Heart left ventricle (tissue), 13 donors: Measurements from ENCODE around the gene BOK.

Source experiments
- CTCF ChIP-seq, 12 donors: fragments of 200-600 bp; sonication (generic) in 4 of 12; IDR thresholded peaks; one replicate each; pipeline versions ENCODE4 v1.5.0 to v1.8.0; 2018 to 2022; ENCODE audit warnings: antibody characterized with exemption in 12 of 12, mild to moderate bottlenecking in 5 of 12
- POLR2A ChIP-seq, 2 donors: fragments of 450-650 bp; IDR thresholded peaks; one replicate each; pipeline ENCODE4 v1.6.1; 2017; ENCODE audit warnings: antibody characterized with exemption in 2 of 2, mild to moderate bottlenecking in 2 of 2, moderate library complexity in 2 of 2
- donor health status: ischemic (EF 13 %, LVEDD 7.1; RV severe dilation, severe dysfunction).
- donor health status: DM: no; HTN: yes; CAD: no.
- donor health status: DM: no; HTN: no; CAD: no.
- donor health status: ischemic (EF 25% LVEDD 6.9; RV normal size, moderate dysfunction).
- donor health status: ischemic (EF 25% LVEDD 5.7; RV mildly dilated, moderate dysfunction).
- donor health status: ischemic (EF 35%, LVEDD 5.7; RV mildly dilated, moderate dysfunction).
- donor health status: nonischemic (EF 11% LVEDD 7.7; RV severe dilation, severe dysfunction).
- donor health status: DM: yes; HTN: yes; CAD: no.
- donor health status: PGD.
- donor health status: ischemic (EF 29% LVEDD 5.4; RV normal size, mild dysfunction).
- donor health status: nonischemic (EF 23%, LVEDD 6.1; RV moderate dilation, normal function).

- TF ChIP-seq CTCF (IDR thresholded peaks at IDR 0.05) (no peak), POLR2A (IDR thresholded peaks at IDR 0.05) (no peak)
These were observed 53.8 kb downstream of the BOK start for GRCh38 chr2:241612156-241613016.
